NB4 (cell line): ENCODE results near the gene FAM241B.

ENCODE experiments used
- DNase-seq: peaks from one replicate; pipeline ENCODE4 v3.0.0; 2010; ENCODE audit warnings: low read depth
- H3K4me3 ChIP-seq: one replicate; pipeline ENCODE4 v1.5.1; 2011; ENCODE audit warnings: mild to moderate bottlenecking, low read depth, low read length, moderate library complexity
- MYC ChIP-seq: IDR thresholded peaks from 2 replicates; pipeline ENCODE4 v1.6.1; 2011; ENCODE audit warnings: low read depth, low read length
- POLR2A ChIP-seq: IDR thresholded peaks from 2 replicates; pipeline ENCODE4 v1.6.1; 2011; ENCODE audit warnings: mild to moderate bottlenecking; ENCODE audit not compliant: insufficient read length; ENCODE audit errors: extremely low read depth
- TF ChIP-seq, protein P1 (sequence below): IDR thresholded peaks from one replicate; pipeline ENCODE4 v1.5.1; 2012; ENCODE audit warnings: low read depth, low read length
- TF ChIP-seq, protein P2 (sequence below): IDR thresholded peaks from 2 replicates; pipeline ENCODE4 v1.6.1; 2011; ENCODE audit warnings: low read depth, low read length

FAM241B gene

GRCh38 chr10:69655124-69655867, 25.2 kb downstream of the FAM241B start:
- TF ChIP-seq, protein P1, sequence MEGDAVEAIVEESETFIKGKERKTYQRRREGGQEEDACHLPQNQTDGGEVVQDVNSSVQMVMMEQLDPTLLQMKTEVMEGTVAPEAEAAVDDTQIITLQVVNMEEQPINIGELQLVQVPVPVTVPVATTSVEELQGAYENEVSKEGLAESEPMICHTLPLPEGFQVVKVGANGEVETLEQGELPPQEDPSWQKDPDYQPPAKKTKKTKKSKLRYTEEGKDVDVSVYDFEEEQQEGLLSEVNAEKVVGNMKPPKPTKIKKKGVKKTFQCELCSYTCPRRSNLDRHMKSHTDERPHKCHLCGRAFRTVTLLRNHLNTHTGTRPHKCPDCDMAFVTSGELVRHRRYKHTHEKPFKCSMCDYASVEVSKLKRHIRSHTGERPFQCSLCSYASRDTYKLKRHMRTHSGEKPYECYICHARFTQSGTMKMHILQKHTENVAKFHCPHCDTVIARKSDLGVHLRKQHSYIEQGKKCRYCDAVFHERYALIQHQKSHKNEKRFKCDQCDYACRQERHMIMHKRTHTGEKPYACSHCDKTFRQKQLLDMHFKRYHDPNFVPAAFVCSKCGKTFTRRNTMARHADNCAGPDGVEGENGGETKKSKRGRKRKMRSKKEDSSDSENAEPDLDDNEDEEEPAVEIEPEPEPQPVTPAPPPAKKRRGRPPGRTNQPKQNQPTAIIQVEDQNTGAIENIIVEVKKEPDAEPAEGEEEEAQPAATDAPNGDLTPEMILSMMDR = no peak
- no peak for TF ChIP-seq POLR2A
- TF ChIP-seq, protein P2, sequence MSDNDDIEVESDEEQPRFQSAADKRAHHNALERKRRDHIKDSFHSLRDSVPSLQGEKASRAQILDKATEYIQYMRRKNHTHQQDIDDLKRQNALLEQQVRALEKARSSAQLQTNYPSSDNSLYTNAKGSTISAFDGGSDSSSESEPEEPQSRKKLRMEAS = no peak
- TF ChIP-seq MYC = no peak
- no peak overlapping the region for H3K4me3 ChIP-seq
- no peak for DNase-seq

DNA sequence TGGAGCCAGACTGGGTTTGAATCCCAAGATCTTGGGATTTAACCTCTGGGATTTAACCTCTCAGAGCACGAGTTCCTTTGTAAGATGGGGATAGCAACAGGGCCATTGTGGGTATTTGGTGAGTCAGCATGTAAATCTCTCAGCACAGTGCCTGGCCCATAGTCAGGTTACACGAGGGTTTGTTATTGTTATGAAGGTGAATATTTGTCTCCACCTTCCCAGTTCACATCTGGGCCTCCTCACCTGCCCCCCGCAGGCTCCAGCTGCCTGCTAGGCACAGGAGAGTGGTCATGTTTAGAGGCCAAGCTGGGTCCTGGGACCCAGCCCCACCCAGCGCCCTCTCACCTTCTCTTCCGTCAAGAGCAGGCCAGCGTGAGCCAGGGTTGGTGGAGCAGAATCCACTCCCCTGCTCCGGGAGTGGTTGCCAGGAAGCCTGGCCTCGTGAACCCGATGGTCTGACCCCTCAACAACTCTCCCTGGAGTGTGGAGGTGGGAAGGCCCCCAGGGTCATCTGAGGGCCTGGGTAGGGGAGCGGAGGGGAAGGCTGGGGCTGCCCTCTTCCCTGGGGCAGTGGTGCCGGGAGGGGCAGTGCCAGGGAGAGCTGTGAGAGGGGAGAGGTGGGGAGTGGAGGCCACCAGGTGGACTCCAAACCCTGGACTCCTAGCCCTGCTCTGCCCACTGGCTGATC, 26.0 kb downstream of the FAM241B start:
- DNase-seq = no peak
- H3K4me3 ChIP-seq = no peak overlapping the region
- TF ChIP-seq, protein P1 = no peak
- TF ChIP-seq MYC (no peak), POLR2A (no peak)
- TF ChIP-seq, protein P2 = no peak

DNA sequence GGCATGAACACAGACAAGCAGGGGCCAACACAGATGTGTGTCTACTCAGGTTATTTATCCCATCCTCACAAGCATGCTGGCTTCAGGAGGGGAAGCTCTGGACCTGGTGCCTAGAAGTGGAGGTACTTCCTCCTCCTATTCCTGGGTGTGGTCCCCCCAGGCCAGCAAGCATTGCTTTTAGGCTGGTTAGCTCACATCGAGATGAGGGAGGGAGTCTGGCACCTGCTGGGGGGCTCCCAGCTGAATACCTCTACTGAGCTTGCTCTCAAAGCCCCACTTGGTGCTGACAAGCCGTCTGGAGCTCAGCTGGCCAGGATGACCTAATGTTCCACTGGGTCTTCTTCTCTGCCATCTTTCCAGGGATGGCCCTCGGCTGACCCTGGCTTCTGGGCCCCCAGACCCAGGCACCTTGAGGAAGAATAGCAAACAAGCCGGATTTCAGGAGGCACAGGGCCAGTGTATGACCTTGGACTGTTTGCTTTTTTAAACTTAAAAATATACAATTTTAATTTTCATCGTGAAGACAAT, 26.8 kb downstream of the FAM241B start:
- no peak for DNase-seq
- no peak overlapping the region for H3K4me3 ChIP-seq
- TF ChIP-seq MYC (no peak), POLR2A (no peak)
- TF ChIP-seq, protein P1 = no peak

GRCh38 chr10:69657430-69657829, 27.4 kb downstream of the FAM241B start:
- DNase-seq = no peak
- H3K4me3 ChIP-seq = no peak overlapping the region
- TF ChIP-seq, protein P2 = no peak
- TF ChIP-seq, protein P1 = no peak
- TF ChIP-seq MYC = no peak
- TF ChIP-seq POLR2A = no peak

DNA sequence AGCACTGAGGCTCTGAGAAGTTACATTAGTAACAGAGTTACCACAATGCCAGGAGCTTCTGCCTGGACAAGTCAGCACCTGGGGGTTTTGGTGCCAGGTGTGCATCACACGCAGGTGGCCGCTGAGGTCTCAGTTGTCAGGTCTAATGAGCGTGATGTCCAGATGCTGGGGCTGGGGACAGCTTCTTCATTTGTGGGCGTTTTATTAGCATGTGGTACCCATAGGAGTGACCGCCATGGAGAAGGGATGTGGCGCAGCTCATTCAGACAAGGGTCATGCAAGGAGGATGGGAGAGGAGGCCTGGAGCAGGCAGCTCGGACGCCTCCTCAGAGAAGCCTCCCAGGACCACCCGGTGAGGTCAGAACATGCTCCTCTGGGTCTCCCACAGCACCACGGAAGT, 27.8 kb downstream of the FAM241B start:
- H3K4me3 ChIP-seq = no peak overlapping the region
- TF ChIP-seq POLR2A (no peak), MYC (no peak)
- TF ChIP-seq, protein P1 = no peak
- TF ChIP-seq, protein P2 = no peak
- DNase-seq = no peak
